Bronchial epithelial cell (primary cell): ENCODE measurements around the gene BEND2. TPM values are rescaled to one million over a fixed set of nuclear protein-coding genes. Genes with fewer than 3 reads are reported as not detected.

Source experiments
- DNase-seq: peaks from one replicate; pipeline ENCODE4 v3.0.0-alpha.2; 2010; ENCODE audit warnings: low read depth
- FAIRE-seq: peaks from 2 replicates; lab custom pipeline; 2011; peaks lifted over from hg19 to GRCh38; lab: Jason Lieb, UNC
- H3K27me3 ChIP-seq: 2 replicates; pipeline ENCODE4 v1.5.1; 2011; ENCODE audit warnings: low read length; ENCODE audit not compliant: control insufficient read depth, insufficient read depth
- H3K36me3 ChIP-seq: 2 replicates; pipeline ENCODE4 v1.5.1; 2011; ENCODE audit warnings: low read length; ENCODE audit not compliant: control insufficient read depth, insufficient read depth
- H3K4me3 ChIP-seq: 2 replicates; pipeline ENCODE4 v1.5.1; 2011; ENCODE audit warnings: mild to moderate bottlenecking, low read depth, low read length, control low read depth
- total RNA-seq: library from RNA; depleted of rRNA; stranded (reverse); fragments of >200 nt; gene quantifications from 2 replicates; pipeline ENCODE4 v1.2.1, GENCODE V29; 2014
- TF ChIP-seq, protein P1 (sequence below): IDR thresholded peaks from 2 replicates; pipeline ENCODE4 v1.5.1; 2011; ENCODE audit warnings: mild to moderate bottlenecking, moderate library complexity, low read length, control low read depth, inconsistent platforms; ENCODE audit not compliant: insufficient read depth, severe bottlenecking

BEND2 gene
- total RNA-seq, 1 donor from 2014 or later = not detected

DNA sequence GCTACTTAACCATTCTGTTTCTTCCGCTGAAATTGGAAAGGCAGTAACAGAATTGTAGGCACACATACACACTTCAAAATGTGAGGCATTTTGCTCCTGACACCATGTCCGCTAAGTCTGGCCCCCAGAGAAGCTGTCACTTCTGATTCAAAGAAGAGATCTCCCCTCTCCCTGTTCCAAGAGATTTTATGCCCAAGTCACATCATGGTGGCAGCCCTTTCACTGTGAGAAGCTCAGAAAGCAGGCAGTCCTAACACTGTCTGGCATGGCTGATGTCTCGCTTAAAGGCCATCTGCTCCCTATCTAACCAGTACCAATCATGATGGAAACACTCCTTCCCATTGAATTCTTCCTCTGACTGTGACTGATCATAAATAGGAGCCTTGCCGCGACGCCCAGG is 83.9 kb downstream of the BEND2 start:
- H3K4me3 ChIP-seq = no peak overlapping the region
- no peak for FAIRE-seq
- DNase-seq = no peak
- H3K27me3 ChIP-seq = no peaks in the 10 kb centered on the region
- TF ChIP-seq, protein P1, sequence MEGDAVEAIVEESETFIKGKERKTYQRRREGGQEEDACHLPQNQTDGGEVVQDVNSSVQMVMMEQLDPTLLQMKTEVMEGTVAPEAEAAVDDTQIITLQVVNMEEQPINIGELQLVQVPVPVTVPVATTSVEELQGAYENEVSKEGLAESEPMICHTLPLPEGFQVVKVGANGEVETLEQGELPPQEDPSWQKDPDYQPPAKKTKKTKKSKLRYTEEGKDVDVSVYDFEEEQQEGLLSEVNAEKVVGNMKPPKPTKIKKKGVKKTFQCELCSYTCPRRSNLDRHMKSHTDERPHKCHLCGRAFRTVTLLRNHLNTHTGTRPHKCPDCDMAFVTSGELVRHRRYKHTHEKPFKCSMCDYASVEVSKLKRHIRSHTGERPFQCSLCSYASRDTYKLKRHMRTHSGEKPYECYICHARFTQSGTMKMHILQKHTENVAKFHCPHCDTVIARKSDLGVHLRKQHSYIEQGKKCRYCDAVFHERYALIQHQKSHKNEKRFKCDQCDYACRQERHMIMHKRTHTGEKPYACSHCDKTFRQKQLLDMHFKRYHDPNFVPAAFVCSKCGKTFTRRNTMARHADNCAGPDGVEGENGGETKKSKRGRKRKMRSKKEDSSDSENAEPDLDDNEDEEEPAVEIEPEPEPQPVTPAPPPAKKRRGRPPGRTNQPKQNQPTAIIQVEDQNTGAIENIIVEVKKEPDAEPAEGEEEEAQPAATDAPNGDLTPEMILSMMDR = no peak
- no peaks in the 10 kb centered on the region for H3K36me3 ChIP-seq

DNA sequence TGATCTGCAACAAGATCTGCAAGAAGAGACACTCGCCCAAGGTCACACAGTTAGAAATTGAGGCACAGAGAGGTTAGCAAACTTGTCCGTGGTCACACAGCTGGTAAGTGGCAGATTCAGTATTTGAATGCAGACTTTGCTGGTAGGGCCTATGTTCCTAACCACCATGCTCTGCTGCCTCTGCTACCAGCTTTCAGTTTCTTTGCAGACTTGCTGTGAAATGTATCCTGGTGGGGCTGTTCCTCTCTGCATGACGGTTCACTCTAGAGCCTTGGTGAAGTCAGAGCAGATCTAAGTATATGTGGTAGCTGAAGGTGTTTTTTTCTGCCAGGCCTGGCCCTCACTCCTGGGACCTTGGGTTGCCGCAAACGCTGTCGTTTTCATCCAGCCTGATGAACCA is 87.1 kb downstream of the BEND2 start:
- TF ChIP-seq, protein P1 = no peak
- no peak for FAIRE-seq
- H3K27me3 ChIP-seq = no peaks in the 10 kb centered on the region
- DNase-seq = no peak
- no peaks in the 10 kb centered on the region for H3K36me3 ChIP-seq
- no peak overlapping the region for H3K4me3 ChIP-seq

DNA sequence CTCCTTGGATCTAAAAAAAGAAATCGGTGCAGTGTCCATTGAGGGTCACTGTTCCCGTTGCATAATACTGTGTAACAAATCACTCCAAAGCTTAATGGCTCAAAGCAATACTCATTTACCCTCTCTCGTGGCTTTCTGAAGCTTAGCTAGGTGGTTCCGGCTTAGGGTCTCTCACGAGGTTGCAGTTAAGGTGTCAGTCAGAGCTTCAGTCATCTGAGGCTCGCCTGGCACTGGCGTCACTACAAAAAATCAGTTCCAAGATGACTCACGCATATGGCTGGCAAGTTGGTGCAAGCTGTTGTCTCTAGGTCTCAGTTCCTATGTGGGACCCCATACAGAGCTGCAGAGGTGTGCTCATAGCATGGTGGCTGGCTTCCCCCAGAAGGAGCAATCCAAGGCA is 91.0 kb downstream of the BEND2 start:
- DNase-seq = no peak

DNA sequence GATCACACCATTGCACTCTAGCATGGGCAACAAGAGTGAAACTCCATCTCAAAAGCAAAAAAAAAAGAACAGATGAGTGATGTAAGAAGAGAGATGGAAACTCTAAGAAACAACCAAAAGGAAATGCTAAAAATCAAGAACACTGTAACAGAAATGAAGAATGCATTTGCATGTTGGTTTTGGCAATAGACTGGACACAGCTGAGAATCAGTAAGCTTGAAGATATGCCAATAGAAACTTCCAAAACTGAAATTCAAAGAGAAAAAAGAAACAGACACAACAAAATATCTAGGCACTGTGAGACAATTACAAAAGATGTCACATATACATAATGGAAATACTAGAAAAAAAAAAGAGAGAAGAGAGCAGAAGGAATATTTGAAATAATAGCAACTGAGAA is 93.7 kb downstream of the BEND2 start:
- DNase-seq (no peak), FAIRE-seq (no peak)
- TF ChIP-seq, protein P1 = no peak
- Histone ChIP-seq H3K27me3 (no peaks in the 10 kb centered on the region), H3K36me3 (no peaks in the 10 kb centered on the region), H3K4me3 (no peak overlapping the region)

More for the DNA sequence above, 91.0 kb downstream of the BEND2 start:
- TF ChIP-seq, protein P1 = no peak
- Histone ChIP-seq H3K4me3 (no peak overlapping the region), H3K36me3 (no peaks in the 10 kb centered on the region), H3K27me3 (no peaks in the 10 kb centered on the region)
- FAIRE-seq = no peak

DNA sequence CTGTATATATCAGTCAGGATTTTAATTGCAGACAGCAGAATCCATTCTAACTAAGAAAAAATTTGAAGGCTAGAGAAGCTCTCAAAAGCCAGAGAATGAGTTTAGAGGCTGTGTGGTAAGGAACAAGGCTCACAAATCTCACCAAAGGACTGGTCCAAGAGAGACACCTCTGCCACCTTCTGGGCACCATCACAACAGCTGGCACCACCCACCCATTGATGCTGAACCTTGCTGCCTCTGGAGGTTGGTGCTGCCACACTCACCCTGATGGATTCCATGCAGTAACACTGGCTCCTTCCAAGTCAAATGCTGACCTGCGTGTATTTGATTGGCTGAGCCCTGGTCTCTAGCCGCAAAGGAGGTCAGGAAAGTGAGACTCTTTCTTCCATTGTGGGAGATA is 100.8 kb downstream of the BEND2 start:
- TF ChIP-seq, protein P1 = no peak
- DNase-seq (no peak), FAIRE-seq (no peak)

More for the DNA sequence above, 100.8 kb downstream of the BEND2 start:
- Histone ChIP-seq H3K4me3 (no peak overlapping the region), H3K27me3 (no peaks in the 10 kb centered on the region), H3K36me3 (no peaks in the 10 kb centered on the region)

Other genes with a start within 250 kb of the BEND2 start
- 0.38 and 0.79 TPM in 2 replicates for gene SCML2, start 133.8 kb upstream of the BEND2 start, total RNA-seq
- 2.6 and 4.5 TPM in 2 replicates for gene CDKL5, start 204.7 kb upstream of the BEND2 start, total RNA-seq